BLaER1 (cell line): ENCODE measurements around the gene COL20A1.
A peak's percentile ranks its signal among the peaks of the same experiment; 100 is the strongest.

Experiments
- H3K27ac ChIP-seq: shearing (Covaris generic); formaldehyde crosslinking; 2 replicates; pipeline ENCODE4 v1.8.1; 2022
- H3K27me3 ChIP-seq: shearing (Covaris generic); formaldehyde crosslinking; 2 replicates; pipeline ENCODE4 v1.8.1; 2022
- H3K36me3 ChIP-seq: shearing (Covaris generic); formaldehyde crosslinking; 2 replicates; pipeline ENCODE4 v1.8.1; 2022
- H3K4me1 ChIP-seq: shearing (Covaris generic); formaldehyde crosslinking; 2 replicates; pipeline ENCODE4 v1.8.1; 2022
- H3K4me2 ChIP-seq: shearing (Covaris generic); formaldehyde crosslinking; 2 replicates; pipeline ENCODE4 v1.8.1; 2022
- H3K4me3 ChIP-seq: shearing (Covaris generic); formaldehyde crosslinking; 2 replicates; pipeline ENCODE4 v1.8.1; 2022
- H3K9ac ChIP-seq: shearing (Covaris generic); formaldehyde crosslinking; 2 replicates; pipeline ENCODE4 v1.8.1; 2022
- H3K9me3 ChIP-seq: shearing (Covaris generic); formaldehyde crosslinking; 2 replicates; pipeline ENCODE4 v1.8.1; 2022
- H4K20me1 ChIP-seq: shearing (Covaris generic); formaldehyde crosslinking; 2 replicates; pipeline ENCODE4 v1.8.1; 2022
- Cebpa-rat ChIP-seq: shearing (Covaris generic); IDR thresholded peaks from 2 replicates; pipeline ENCODE4 v1.8.1; 2022

COL20A1 gene

DNA sequence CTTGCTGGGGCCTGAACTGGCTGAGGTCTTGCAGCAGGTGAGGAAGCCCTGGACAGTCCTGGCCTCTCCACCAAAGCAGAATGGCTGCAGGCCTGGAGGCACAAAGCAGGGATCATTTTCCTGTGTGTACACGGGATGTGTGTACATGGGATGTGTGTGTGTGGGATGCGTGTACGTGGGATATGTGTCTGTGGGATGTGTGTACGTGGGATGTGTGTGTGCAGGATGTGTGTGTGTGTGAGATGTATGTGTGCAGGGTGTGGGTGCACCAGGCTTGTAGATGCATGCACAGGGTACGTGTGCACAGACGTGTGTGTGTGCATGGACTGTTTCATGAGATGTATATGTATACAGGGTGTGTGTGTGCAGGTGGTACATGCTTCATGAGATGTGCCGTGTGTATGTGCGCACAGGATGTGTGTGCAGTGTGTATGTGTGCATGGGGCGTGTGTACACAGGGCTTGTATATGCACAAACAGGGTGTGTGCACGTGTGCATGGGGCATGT is 76.1 kb downstream of the COL20A1 start:
- Histone ChIP-seq H3K4me3 (no peak overlapping the region), H3K27me3 (peaks cover 37% of the 10 kb centered on the region), H3K9me3 (no peaks in the 10 kb centered on the region), H3K4me1 (peaks cover 34% of the 10 kb centered on the region), H3K36me3 (no peaks in the 10 kb centered on the region), H3K4me2 (no peak overlapping the region), H4K20me1 (peaks cover 2% of the 10 kb centered on the region; the same call in 1 of the 2 replicates), H3K27ac (no peak overlapping the region), H3K9ac (no peak overlapping the region)
- no peak for TF ChIP-seq Cebpa-rat

DNA sequence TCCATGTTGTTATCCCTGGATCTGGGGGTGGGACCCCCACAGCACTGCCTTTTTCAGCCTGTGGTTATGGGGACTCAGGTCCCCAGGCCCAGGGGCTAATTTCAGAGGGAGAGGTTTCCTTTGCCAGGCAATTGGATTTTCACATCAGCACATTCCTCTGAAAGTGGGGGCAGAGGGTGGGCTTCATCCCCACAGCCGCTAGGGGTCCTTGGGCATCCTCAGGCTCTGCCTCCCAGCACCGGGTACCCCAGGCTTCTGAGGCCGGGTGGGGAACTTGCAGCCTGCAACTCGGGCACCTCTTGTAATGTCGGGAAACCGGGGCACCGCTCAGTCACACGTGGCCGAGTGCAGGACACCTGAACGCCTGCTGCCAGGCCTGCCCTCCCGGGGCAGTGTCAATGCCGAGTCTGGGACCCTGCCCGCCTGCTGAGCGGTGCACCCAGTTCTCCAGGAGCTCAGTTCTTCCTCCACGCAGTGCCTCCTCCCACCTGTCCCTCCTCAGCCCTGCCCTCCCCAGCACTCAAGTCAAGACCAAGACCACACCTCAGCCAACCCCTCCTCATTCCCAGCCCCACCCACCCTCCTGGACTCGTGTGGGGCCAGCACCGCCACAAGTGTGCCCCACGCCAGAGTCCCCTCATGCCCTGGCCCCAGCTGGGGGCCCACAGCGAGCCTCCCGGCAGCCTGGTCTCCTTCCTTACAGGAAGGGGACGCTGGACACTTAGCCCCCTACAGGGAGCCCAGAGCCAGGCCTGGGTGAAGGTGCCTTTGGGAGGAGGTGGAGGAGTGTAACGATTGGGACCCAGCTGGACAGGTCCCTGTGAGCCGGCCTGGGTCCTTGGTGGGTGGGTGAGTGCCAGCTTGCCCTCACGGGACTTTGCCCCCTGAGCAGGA is 77.0 kb downstream of the COL20A1 start:
- Histone ChIP-seq H3K9ac (no peak overlapping the region), H3K36me3 (no peaks in the 10 kb centered on the region), H3K27me3 (peaks cover 42% of the 10 kb centered on the region), H4K20me1 (peaks cover 7% of the 10 kb centered on the region; the same call in 1 of the 2 replicates), H3K27ac (no peak overlapping the region), H3K4me1 (peaks cover 31% of the 10 kb centered on the region), H3K4me3 (no peak overlapping the region), H3K9me3 (no peaks in the 10 kb centered on the region), H3K4me2 (no peak overlapping the region)
- TF ChIP-seq Cebpa-rat: no peak

DNA sequence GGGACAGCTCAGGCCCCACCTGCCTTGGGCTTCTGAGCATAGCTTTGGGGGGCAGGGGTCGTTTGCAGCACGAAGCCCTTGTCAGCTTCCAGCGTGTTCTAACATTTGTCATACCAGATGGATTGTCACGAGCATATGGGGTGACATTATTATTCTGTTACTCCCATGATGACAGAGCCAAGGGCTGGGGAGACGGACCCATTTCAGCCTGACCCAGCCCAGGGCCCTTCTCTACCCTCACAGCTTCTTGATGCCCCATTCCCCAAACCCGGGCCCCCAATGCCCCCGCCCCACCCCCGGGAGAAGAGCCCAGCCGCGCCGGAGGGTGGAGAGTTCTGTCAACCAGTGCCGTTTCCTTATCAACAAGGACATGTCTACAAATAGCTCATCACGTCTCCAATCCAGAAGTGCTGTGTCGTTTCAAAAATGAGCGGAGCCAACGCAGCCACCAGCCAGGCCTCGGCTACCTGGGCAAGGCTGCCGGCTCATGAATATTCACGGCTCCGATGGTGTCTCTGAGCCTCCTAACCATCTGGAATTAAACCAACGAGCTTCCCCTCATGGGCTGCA is 77.7 kb downstream of the COL20A1 start:
- no peaks in the 10 kb centered on the region for H3K36me3 ChIP-seq
- H4K20me1 ChIP-seq: peaks cover 7% of the 10 kb centered on the region; the same call in 1 of the 2 replicates
- no peaks in the 10 kb centered on the region for H3K9me3 ChIP-seq
- TF ChIP-seq Cebpa-rat: no peak
- peaks cover 26% of the 10 kb centered on the region for H3K4me1 ChIP-seq
- H3K9ac ChIP-seq: no peak overlapping the region
- peak overlapping the region; percentile 44 for H3K4me2 ChIP-seq
- peaks cover 47% of the 10 kb centered on the region for H3K27me3 ChIP-seq
- no peak overlapping the region for H3K4me3 ChIP-seq
- H3K27ac ChIP-seq: no peak overlapping the region

DNA sequence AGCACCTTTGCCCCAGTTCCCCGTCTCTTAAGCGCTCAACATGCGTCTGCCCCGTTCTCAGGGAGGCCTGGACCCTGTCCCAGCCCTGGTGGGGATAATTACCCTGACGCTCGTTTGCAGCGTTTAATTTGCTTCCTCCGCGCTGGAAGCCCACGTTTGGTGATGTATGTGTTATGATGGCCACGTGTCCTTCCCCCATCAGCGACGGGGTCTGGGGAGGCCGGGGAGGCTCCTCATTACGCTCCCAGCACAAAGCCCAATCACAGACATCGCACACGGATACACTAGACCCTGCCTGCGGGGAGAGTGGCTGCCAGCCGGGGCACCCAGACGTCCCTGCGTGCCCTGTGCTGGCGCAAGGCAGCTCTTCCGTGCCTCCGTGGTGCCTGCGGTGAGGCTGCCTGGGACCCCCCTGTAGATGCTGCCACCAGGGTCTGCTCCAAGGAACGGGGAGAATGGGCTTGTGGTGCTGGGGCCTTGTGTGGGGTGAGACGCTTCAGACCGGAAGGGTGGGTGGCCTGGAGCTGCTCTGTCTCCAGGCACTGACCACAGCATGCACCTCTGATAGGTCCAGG is 78.4 kb downstream of the COL20A1 start:
- H3K36me3 ChIP-seq: no peaks in the 10 kb centered on the region
- no peak for TF ChIP-seq Cebpa-rat
- no peak overlapping the region for H3K4me3 ChIP-seq
- H3K27ac ChIP-seq: no peak overlapping the region
- no peaks in the 10 kb centered on the region for H3K9me3 ChIP-seq
- H3K9ac ChIP-seq: no peak overlapping the region
- H3K4me1 ChIP-seq: peaks cover 24% of the 10 kb centered on the region
- H3K27me3 ChIP-seq: peaks cover 51% of the 10 kb centered on the region
- H3K4me2 ChIP-seq: peak overlapping the region; percentile 44
- H4K20me1 ChIP-seq: peaks cover 9% of the 10 kb centered on the region; the same call in 1 of the 2 replicates

DNA sequence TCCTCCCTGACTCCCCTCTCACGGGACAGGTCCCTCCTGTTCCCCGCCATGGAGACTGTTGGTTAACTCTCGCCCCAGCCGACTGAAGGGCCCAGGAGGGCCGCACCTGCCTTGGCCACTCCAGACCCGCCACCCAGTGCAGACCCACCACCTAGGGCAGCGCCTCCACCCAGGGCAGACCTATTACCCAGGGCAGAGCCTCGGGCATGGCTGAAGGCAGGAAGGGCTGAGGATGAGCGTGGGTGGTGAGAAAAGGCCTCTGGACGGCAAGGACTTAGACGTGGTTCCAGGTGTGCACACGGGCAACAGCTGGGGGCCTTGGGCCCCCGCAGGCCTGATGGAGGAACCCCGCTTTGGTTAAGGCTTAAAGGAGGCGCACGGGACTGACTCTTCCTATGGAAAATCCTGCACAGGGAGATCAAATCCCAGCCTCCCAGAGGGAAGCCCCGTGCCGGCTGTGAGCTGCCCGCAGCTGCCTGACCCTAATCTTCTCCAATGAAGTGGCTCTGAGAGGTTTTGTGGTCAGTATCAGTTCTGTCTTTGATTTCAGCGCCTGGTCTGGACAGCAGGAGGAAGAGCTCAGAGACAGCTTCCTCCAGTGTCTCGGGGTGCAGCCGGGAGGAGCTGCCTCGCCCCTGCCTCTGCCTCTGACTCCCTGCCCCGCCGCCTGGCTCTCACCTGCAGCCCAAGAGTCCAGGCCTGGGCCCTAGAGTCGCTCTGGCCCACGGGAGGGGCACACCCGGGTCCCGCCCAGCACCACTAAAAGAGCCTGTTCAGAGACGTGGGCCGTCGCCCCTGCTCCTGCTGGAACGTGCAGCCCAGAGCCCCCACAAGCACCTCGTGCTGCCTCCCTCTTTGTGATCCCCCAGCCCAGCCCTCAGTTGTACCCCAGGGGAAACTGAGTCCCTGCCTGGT is 80.2 kb downstream of the COL20A1 start:
- Histone ChIP-seq H3K36me3 (no peaks in the 10 kb centered on the region), H3K9me3 (no peaks in the 10 kb centered on the region), H3K4me2 (no peak overlapping the region), H4K20me1 (peaks cover 26% of the 10 kb centered on the region; the same call in 1 of the 2 replicates), H3K4me1 (peaks cover 10% of the 10 kb centered on the region; the same call in 1 of the 2 replicates), H3K27ac (no peak overlapping the region), H3K4me3 (no peak overlapping the region), H3K27me3 (peaks cover 69% of the 10 kb centered on the region), H3K9ac (no peak overlapping the region)
- TF ChIP-seq Cebpa-rat: no peak

DNA sequence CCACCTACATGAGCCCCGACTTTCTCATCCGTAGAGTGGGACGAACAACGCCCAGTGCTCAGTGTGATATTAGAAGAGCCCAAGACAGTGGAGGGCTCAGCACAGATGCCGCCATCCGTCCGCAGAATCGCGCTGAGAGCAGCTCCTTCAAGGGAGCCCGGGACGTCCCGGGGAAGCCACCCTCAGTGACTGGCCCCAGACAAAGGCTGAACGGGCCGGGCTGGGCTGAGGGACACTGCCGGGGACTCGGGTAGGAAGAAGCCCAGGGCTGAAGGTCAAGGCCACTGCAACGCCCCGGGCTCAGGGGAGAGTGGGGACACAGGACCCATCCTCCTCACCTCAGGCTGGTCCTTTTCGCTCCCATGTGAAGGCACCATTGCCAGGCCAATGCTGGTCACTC is 81.0 kb downstream of the COL20A1 start:
- peaks cover 10% of the 10 kb centered on the region; the same call in 1 of the 2 replicates for H3K4me1 ChIP-seq
- H3K27me3 ChIP-seq: peaks cover 73% of the 10 kb centered on the region
- H3K9ac ChIP-seq: no peak overlapping the region
- H3K36me3 ChIP-seq: no peaks in the 10 kb centered on the region
- no peak for TF ChIP-seq Cebpa-rat
- no peak overlapping the region for H3K4me2 ChIP-seq
- H3K9me3 ChIP-seq: no peaks in the 10 kb centered on the region
- H3K4me3 ChIP-seq: no peak overlapping the region
- peaks cover 27% of the 10 kb centered on the region; the same call in 1 of the 2 replicates for H4K20me1 ChIP-seq
- no peak overlapping the region for H3K27ac ChIP-seq

DNA sequence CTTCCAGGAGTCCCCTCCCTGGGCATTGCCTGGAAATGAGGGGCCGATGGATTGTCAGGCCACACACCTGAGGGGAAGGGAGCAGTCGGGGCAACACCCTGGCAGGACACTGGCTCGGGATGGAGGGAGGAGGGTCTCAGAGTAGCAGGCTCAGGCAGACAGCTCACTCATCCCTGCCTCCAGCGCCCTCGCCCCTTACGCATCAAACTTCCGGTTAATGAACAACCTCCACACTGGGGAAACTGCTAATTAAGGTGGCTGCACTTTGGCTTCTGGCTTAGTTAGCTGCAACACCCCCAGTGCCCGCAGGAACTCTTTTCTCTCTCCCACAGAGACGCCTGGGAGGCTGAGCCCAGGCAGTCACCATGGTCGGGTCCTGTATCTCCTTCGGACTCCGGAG is 81.5 kb downstream of the COL20A1 start:
- Histone ChIP-seq H3K27me3 (peaks cover 75% of the 10 kb centered on the region), H3K9ac (no peak overlapping the region), H4K20me1 (peaks cover 27% of the 10 kb centered on the region; the same call in 1 of the 2 replicates), H3K9me3 (peaks cover 2% of the 10 kb centered on the region; the same call in 1 of the 2 replicates), H3K36me3 (no peaks in the 10 kb centered on the region), H3K4me1 (peaks cover 10% of the 10 kb centered on the region; the same call in 1 of the 2 replicates), H3K27ac (no peak overlapping the region), H3K4me3 (no peak overlapping the region), H3K4me2 (no peak overlapping the region)
- TF ChIP-seq Cebpa-rat: no peak

DNA sequence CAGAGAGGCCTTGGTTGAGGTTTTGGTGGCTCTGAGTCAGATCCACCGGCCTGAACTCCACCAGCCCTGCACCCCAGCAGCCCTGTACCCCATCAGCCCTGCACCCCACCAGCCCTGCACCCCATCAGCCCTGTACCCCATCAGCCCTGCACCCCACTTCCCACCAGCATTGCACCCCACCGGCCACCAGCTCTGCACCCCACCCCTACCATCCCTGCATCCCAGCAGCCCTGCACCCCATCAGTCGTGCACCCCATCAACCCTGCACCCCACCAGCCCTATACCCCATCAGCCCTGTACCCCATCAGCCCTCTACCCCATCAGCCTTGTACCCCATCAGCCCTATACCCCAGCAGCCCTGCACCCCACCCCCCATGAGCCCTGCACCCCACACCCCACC is 82.5 kb downstream of the COL20A1 start:
- peaks cover 73% of the 10 kb centered on the region for H3K27me3 ChIP-seq
- H4K20me1 ChIP-seq: peaks cover 27% of the 10 kb centered on the region; the same call in 1 of the 2 replicates
- no peak overlapping the region for H3K9ac ChIP-seq
- H3K27ac ChIP-seq: no peak overlapping the region
- peaks cover 7% of the 10 kb centered on the region; the same call in 1 of the 2 replicates for H3K4me1 ChIP-seq
- TF ChIP-seq Cebpa-rat: no peak
- no peak overlapping the region for H3K4me3 ChIP-seq
- H3K4me2 ChIP-seq: no peak overlapping the region
- H3K36me3 ChIP-seq: no peaks in the 10 kb centered on the region
- peaks cover 12% of the 10 kb centered on the region; the same call in 1 of the 2 replicates for H3K9me3 ChIP-seq
